CD4-positive, alpha-beta T cell (primary cell): Measurements from ENCODE around the gene MARCO. TPM values are rescaled to one million over a fixed set of nuclear protein-coding genes. Genes with fewer than 3 reads are reported as not detected.

ENCODE experiments used
- ATAC-seq: fragments of 200-7000 bp; cut with Tn5 transposase; one replicate; pipeline ENCODE4 v1.10.0; 2022; ENCODE audit warnings: mild to moderate bottlenecking; ENCODE audit not compliant: poor library complexity
- CTCF ChIA-PET: fragments of 350-600 bp; sonication (Branson Sonifier 250); formaldehyde crosslinking; loops from one replicate; lab custom pipeline; 2021; ENCODE audit warnings: antibody characterized with exemption, inconsistent platforms; lab: Charles Lee
- POLR2A ChIA-PET: fragments of 350-600 bp; sonication (Branson Sonifier 250); formaldehyde crosslinking; loops from one replicate; lab custom pipeline; 2021; ENCODE audit warnings: antibody characterized with exemption, inconsistent platforms; lab: Charles Lee
- DNase-seq, 14 experiments: peaks; one replicate each; pipeline ENCODE4 v3.0.0-alpha.2; 2013 to 2020; ENCODE audit warnings: mixed read lengths in 2 of 14
- H3K27ac ChIP-seq, 2 donors: one replicate each; pipeline versions ENCODE4 v1.5.1 to v1.7.0; 2013; ENCODE audit warnings: low read length in 2 of 2, low read depth in 1 of 2, mild to moderate bottlenecking in 1 of 2
- H3K27me3 ChIP-seq, 2 experiments: 1 replicate in 1 of 2; 2 replicates in 1 of 2; pipeline versions ENCODE4 v1.6.1 to v1.7.0; 2013; ENCODE audit warnings: low read length in 2 of 2, control low read depth in 1 of 2, mild to moderate bottlenecking in 1 of 2, moderate library complexity in 1 of 2; ENCODE audit not compliant: insufficient read depth in 2 of 2, control insufficient read depth in 1 of 2
- H3K36me3 ChIP-seq: one replicate; pipeline ENCODE4 v1.6.1; 2013; ENCODE audit warnings: low read length, control low read depth; ENCODE audit not compliant: insufficient read depth
- H3K4me1 ChIP-seq: one replicate; pipeline ENCODE4 v1.6.1; 2013; ENCODE audit warnings: low read length, control low read depth; ENCODE audit not compliant: insufficient read depth
- H3K4me3 ChIP-seq: one replicate; pipeline ENCODE4 v1.5.1; 2013; ENCODE audit warnings: mild to moderate bottlenecking, low read length, moderate library complexity
- H3K9me3 ChIP-seq, 2 experiments: 1 replicate in 1 of 2; 2 replicates in 1 of 2; pipeline versions ENCODE4 v1.6.1 to v1.7.0; 2013; ENCODE audit warnings: low read length in 2 of 2, mild to moderate bottlenecking in 2 of 2, control low read depth in 1 of 2, moderate library complexity in 1 of 2; ENCODE audit not compliant: control insufficient read depth in 1 of 2, insufficient read depth in 1 of 2
- H3K27ac Mint-ChIP-seq: one replicate; pipeline ENCODE4 v1.8.0; 2020; ENCODE audit warnings: mixed read lengths
- H3K27me3 Mint-ChIP-seq: one replicate; pipeline ENCODE4 v1.8.0; 2021; ENCODE audit warnings: mixed read lengths
- H3K36me3 Mint-ChIP-seq: one replicate; pipeline ENCODE4 v1.8.0; 2021; ENCODE audit warnings: low read depth, mixed read lengths
- H3K4me1 Mint-ChIP-seq: one replicate; pipeline ENCODE4 v1.8.0; 2021; ENCODE audit warnings: low read depth, mixed read lengths
- H3K4me3 Mint-ChIP-seq: one replicate; pipeline ENCODE4 v1.8.0; 2020; ENCODE audit warnings: mild to moderate bottlenecking, mixed read lengths
- H3K9me3 Mint-ChIP-seq: one replicate; pipeline ENCODE4 v1.8.0; 2020; ENCODE audit warnings: mixed read lengths
- intact Hi-C, 2 experiments: fragments of 100-400 bp; cut with DNase I in 1 of 2; cut with micrococcal nuclease in 1 of 2; formaldehyde crosslinking; loops; one replicate each; pipeline versions ENCODE4 v1.15.1 to v1.9.0; 2023 to 2025; cut with DNase I, micrococcal nuclease
- total RNA-seq, 174 experiments: library from RNA in 2 of 174; stranded (reverse) in 2 of 174; gene quantifications; one replicate each; pipeline ENCODE4 v1.2.3 and lab custom pipeline; 2021 to 2026
- TF ChIP-seq, protein P1 (sequence below): fragments of 200-600 bp; IDR thresholded peaks from one replicate; pipeline ENCODE4 v1.8.0; 2022; ENCODE audit warnings: antibody characterized with exemption, mild to moderate bottlenecking

MARCO gene
- total RNA-seq, 2 experiments from 2014 or later, result 0.22 TPM; not detected in 1

DNA sequence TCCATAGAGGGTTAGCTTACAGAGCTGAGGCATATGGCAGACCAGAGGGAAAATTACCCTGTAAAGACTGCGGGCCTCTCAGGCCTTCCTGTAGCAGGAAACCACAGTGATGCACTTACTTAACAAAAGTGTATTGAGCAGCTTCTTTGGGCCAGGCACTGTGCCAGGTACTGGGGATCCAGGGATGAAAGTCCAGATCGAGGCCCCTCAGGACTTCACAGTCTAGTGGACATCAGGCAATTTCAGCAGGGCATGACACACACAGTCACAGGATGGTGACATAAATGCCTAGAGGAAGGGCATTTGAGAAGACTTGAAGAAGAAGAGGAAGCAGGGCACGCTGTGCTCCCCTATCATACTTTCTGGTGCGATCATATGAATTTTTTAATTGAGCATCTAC is 71.7 kb downstream of the MARCO start:
- no peaks in the 10 kb centered on the region for H3K4me1 ChIP-seq
- ChIA-PET POLR2A (no interaction called here), CTCF (no interaction called here)
- H3K36me3 Mint-ChIP-seq, result no peaks in the 10 kb centered on the region
- TF ChIP-seq, protein P1, sequence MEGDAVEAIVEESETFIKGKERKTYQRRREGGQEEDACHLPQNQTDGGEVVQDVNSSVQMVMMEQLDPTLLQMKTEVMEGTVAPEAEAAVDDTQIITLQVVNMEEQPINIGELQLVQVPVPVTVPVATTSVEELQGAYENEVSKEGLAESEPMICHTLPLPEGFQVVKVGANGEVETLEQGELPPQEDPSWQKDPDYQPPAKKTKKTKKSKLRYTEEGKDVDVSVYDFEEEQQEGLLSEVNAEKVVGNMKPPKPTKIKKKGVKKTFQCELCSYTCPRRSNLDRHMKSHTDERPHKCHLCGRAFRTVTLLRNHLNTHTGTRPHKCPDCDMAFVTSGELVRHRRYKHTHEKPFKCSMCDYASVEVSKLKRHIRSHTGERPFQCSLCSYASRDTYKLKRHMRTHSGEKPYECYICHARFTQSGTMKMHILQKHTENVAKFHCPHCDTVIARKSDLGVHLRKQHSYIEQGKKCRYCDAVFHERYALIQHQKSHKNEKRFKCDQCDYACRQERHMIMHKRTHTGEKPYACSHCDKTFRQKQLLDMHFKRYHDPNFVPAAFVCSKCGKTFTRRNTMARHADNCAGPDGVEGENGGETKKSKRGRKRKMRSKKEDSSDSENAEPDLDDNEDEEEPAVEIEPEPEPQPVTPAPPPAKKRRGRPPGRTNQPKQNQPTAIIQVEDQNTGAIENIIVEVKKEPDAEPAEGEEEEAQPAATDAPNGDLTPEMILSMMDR, result no peak
- peak in 1 of 14 experiments; percentile 22 for DNase-seq
- H3K36me3 ChIP-seq, result no peaks in the 10 kb centered on the region
- H3K4me1 Mint-ChIP-seq, result peaks cover 4% of the 10 kb centered on the region
- no peak overlapping the region for H3K4me3 ChIP-seq
- H3K4me3 Mint-ChIP-seq, result no peak overlapping the region
- H3K27me3 Mint-ChIP-seq, result peaks cover 34% of the 10 kb centered on the region
- H3K27ac ChIP-seq, result no peak overlapping the region
- peaks cover 0 to 7% of the 10 kb centered on the region in 2 experiments for H3K9me3 ChIP-seq
- no peaks in the 10 kb centered on the region for H3K9me3 Mint-ChIP-seq
- intact Hi-C loops, result loop anchor here in 1 of 2 experiments (5.0 kb wide), 2 partner anchors 159 to 254 kb away; no protein-coding TSS in a partner anchor
- H3K27ac Mint-ChIP-seq, result no peak overlapping the region
- no peak for ATAC-seq
- peaks cover 13 to 15% of the 10 kb centered on the region in 2 experiments for H3K27me3 ChIP-seq

DNA sequence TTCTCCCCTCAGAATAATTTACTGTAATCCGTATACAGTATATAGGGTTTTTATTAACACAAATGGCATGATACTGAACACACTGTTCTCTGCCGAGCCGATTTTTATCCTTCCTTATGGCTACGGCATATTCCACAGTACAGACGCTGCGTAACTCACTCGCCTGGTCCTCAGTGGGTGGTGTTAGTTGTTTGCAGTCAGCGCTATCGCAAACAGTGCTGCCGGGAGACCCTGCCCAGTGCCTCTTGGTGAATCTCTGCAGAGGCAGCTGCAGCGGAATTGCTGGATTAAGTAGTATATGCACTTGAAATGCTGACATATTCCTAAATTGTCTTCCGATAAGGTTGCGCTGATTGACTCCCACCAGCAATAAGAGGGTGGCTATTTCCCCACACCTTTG is 73.9 kb downstream of the MARCO start:
- TF ChIP-seq, protein P1, result no peak
- Mint-ChIP-seq H3K27ac (no peak overlapping the region), H3K9me3 (no peaks in the 10 kb centered on the region), H3K27me3 (peaks cover 16% of the 10 kb centered on the region), H3K4me3 (no peak overlapping the region), H3K4me1 (peaks cover 4% of the 10 kb centered on the region), H3K36me3 (no peaks in the 10 kb centered on the region)
- CTCF ChIA-PET, result no interaction called here
- Histone ChIP-seq H3K4me3 (no peak overlapping the region), H3K27me3 (peaks cover 10 to 11% of the 10 kb centered on the region in 2 experiments), H3K4me1 (no peaks in the 10 kb centered on the region), H3K36me3 (no peaks in the 10 kb centered on the region), H3K27ac (no peak overlapping the region), H3K9me3 (peaks cover 0 to 11% of the 10 kb centered on the region in 2 experiments)
- ATAC-seq (no peak), DNase-seq (no peak)
- intact Hi-C loops, result no loop called here
- POLR2A ChIA-PET, result no interaction called here

DNA sequence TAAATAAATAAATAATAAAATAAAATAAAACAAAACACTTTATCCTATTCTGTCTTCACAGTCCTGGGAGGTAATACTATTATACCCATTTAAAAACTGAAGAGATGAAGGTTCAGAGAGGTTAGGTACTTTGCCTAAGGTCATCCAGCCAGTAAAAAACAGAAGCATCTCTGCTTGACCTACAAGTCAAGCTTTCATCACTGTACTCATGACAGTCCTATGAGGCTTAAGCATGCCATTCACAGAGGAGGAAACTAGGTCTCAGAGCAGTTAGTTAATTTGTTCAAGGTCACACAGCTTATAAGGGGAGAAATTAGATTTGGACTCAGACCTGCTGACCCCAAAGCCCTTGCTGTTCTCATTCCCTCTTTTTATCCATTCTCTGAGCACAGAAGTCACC is 77.5 kb downstream of the MARCO start:
- DNase-seq (no peak), ATAC-seq (no peak)
- Histone ChIP-seq H3K4me3 (no peak overlapping the region), H3K27me3 (peaks cover 0 to 3% of the 10 kb centered on the region in 2 experiments), H3K27ac (no peak overlapping the region), H3K36me3 (no peaks in the 10 kb centered on the region), H3K4me1 (no peaks in the 10 kb centered on the region), H3K9me3 (peaks cover 0 to 3% of the 10 kb centered on the region in 2 experiments)
- no peak overlapping the region for H3K4me3 Mint-ChIP-seq
- peaks cover 4% of the 10 kb centered on the region for H3K27me3 Mint-ChIP-seq
- intact Hi-C loops, result no loop called here
- H3K9me3 Mint-ChIP-seq, result no peaks in the 10 kb centered on the region
- TF ChIP-seq, protein P1, result no peak
- no peaks in the 10 kb centered on the region for H3K4me1 Mint-ChIP-seq
- CTCF ChIA-PET, result no interaction called here
- POLR2A ChIA-PET, result no interaction called here
- H3K36me3 Mint-ChIP-seq, result no peaks in the 10 kb centered on the region
- no peak overlapping the region for H3K27ac Mint-ChIP-seq
